ENCODE measurements around the gene SIN3B. TPM values are rescaled to one million over a fixed set of nuclear protein-coding genes. Genes with fewer than 3 reads are reported as not detected.

SIN3B gene
- total RNA-seq, 1 donor from 2014 or later = 34.6 TPM

DNA sequence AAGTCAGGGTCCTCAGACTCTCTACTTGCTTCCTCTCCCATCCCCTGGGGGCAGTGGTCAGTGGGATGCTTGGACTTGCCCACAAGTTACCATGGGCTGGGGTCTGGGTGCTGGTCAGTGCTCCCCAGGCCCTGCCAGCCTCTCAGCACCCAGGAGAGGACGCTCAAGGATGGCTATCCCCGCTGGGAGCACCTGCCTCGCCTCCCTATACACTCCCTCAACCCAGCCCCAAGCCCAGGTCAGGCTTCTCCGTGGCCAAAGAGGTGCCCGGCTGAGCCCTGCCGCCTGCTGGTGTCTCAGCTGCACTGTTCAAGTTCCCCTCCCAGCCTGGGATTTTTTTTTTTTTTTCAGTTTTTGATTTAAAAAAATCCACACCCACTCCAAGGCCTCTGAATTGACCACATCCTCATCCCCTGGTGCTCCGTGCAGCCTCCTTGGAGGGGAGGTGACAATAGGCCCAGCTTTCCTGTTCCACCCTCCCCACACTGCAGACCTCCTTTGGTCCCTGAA, 70.4 kb downstream of the SIN3B start:
- FAIRE-seq (no peak), DNase-seq (ENCODE audit: low spot score in 2 of 2) (no peak)

- no peak for FAIRE-seq
- DNase-seq (ENCODE audit: low spot score in 2 of 2) = peak in 1 of 2 donors; percentile 48
Measured at GRCh38 chr19:16901491-16902175, 72.4 kb downstream of the SIN3B start.

DNA sequence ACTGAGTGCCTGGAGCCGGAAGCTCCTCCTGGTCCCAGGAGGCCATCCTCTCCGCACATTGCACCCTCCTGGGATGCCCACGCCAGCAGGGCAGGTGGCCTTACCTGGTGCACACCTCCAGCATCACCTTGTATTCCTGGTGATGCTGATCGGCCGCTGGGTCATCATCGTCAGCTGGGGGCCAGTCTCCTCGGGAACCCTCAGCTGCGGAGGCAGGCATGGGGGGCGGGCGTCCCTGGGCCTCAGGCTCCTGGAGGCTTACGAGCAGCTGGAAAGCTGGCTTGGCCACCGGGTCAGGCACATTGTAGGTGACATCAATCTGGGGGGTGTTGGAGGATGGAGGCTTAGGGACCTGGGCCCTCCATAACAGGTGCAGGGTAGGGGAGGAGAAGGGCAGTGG, 73.3 kb downstream of the SIN3B start:
- DNase-seq (ENCODE audit: low spot score in 2 of 2) (no peak), FAIRE-seq (no peak)

DNA sequence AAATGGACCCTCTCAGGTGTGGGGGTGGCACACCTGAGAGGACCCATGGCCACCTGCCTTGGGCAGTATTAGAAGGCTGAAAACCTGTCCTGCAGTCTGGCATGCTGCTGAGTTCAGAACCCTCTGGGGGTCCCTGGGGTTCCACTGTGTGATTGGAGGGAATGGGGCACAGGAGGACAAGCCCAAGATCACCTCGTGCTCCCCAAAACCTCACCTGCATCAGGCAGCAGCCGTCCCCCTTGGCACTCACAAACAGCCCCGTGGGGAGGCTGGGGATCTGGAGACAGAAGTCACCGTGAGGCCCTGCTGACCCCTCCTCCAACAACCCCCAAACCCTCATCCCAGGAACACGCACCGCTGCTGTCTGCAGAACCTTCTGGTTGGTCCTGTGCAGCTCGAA, 74.1 kb downstream of the SIN3B start:
- DNase-seq (ENCODE audit: low spot score in 2 of 2) (no peak), FAIRE-seq (no peak)

DNA sequence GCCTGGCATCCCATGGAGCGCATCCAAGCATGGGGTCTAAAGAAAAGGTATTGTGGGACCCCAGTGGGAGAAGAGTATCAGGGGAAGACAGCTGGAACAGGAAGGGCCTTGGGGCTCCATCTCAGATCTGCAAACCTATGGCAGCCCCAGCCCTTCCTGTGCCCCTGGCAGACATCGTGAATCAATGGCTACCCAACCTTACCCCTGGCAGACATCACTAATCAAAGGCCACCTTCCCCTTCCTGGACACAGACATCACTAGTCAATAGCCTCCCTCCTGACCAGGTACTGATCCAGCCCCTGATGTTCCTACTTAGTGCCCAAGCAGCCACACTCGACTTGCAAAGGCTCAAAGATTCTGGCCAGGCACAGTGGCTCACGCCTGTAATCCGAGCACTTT, 75.4 kb downstream of the SIN3B start:
- DNase-seq (ENCODE audit: low spot score in 2 of 2) (no peak), FAIRE-seq (no peak)

DNA sequence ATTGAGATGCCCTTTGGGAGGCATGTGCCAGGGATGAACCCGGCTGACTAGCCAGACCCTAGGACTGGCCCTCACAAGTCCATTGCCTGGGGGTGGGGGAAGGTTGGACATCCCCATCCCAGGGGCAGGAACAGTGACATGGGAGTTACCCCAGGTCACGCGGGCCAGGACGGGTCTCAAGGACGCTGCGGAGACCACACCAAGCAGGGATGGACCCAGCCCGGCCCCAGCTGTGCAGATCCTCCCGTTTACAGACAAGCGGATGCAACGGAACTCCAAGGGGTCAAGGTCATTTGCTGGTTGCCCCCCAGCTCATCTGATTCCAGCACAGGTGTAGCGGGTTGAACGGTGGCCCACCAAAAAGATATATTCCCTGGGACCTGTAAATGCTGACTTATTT, 79.6 kb downstream of the SIN3B start:
- no peak for DNase-seq (ENCODE audit: low spot score in 2 of 2)
- FAIRE-seq = no peak

- FAIRE-seq (no peak), DNase-seq (ENCODE audit: low spot score in 2 of 2) (no peak)
Measured at GRCh38 chr19:16911046-16911445, 81.8 kb downstream of the SIN3B start.

- FAIRE-seq (no peak), DNase-seq (ENCODE audit: low spot score in 2 of 2) (no peak)
Measured at GRCh38 chr19:16912780-16913179, 83.6 kb downstream of the SIN3B start.

DNA sequence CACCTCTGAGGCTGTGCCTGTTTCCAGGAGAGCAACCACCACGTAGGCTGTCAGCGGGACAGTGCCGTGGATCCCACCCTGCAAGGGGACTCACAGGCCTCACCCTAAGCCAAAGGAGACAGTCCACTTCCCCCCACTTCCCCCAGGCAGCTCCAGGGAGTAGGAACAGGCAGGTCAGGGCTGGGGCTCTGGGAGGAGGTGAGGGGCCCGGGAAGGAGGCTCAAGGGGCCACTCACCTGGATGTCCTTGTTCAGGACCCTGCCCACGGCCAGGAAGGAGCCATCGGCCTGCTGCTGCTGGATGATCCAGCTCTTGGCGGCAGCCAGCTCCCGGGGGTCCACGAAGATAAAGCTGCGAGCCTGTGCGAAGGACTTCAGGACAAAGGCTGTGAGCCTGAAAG, 85.2 kb downstream of the SIN3B start:
- DNase-seq (ENCODE audit: low spot score in 2 of 2) (no peak), FAIRE-seq (no peak)

DNA sequence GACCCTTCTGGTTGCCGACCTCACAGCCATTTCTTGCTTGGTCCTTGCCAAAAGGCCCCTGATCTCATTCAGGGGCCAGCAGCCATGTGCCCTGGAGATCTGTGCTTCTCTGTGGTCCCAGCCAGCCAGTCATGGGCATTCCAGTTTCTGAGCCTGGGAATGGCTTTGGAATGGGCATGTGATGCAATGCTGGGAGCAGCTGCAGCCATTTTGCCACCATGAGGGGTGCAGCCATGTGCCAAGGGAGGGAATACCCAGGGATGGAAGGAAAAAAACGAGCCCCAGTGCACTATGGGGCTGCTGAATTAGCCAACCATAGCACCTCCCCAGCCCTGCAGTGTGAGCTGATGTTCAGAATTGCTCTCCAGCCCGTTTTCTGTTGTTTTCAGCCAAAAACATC, 85.9 kb downstream of the SIN3B start:
- no peak for FAIRE-seq
- no peak for DNase-seq (ENCODE audit: low spot score in 2 of 2)

DNA sequence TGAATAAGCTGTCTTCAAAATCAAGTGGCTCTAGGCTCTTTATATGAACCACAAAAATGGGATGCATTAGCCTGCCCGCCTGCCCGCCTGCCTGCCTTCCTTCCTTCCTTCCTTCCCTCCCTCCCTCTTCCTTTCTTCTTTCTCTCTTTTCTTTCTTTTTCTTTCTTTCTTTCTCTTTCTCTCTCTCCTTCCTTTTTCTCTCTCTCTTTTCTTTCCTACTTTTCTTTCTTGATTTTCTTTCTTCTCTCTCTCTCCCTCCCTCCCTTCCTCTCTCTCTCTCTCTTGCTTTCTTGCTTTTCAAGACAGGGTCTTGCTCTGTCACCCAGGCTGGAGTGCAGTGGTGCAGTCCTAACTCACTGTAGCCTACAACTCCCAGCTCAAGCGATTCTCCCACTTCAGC, 86.5 kb downstream of the SIN3B start:
- FAIRE-seq (no peak), DNase-seq (ENCODE audit: low spot score in 2 of 2) (no peak)

GRCh38 chr19:16917401-16917800, 88.2 kb downstream of the SIN3B start:
- FAIRE-seq (no peak), DNase-seq (ENCODE audit: low spot score in 2 of 2) (no peak)

- FAIRE-seq (no peak), DNase-seq (ENCODE audit: low spot score in 2 of 2) (no peak)
Measured at GRCh38 chr19:16919496-16919895, 90.3 kb downstream of the SIN3B start.

DNA sequence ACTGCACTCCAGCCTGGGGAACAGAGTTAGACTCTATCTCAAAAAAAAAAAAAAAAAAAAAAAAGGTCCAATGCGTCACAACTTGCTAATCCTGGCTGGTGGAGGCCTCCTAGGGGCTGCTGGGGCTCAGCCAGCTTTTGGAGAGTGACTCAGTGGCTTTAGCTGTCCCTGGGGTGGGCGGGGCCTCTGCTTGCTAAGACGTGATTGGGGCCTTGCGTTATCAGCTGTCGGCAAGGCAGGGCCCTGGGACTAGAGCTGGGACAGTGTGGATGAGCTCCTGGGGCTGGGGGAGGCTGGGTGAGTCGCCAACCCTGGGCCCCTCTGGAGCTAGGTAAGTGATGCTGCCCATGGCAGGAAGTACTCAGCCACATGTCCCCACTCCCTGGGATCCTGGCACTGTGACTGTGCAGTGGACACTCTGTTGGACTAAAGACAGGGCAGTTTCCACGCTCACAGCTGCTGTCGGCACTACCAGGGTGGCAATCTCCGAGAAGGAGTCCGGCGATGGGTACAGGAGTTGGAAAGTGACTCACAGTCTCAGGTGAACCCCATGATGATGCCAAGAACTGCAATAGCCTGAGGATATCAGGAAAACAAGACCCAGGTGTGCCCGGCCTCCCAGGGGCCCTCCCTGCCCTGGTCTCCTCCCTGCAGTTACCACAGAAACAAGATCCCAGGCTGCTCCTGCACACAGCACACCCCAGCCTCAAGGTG, 91.8 kb downstream of the SIN3B start:
- DNase-seq (ENCODE audit: low spot score in 2 of 2) (no peak), FAIRE-seq (no peak)

DNA sequence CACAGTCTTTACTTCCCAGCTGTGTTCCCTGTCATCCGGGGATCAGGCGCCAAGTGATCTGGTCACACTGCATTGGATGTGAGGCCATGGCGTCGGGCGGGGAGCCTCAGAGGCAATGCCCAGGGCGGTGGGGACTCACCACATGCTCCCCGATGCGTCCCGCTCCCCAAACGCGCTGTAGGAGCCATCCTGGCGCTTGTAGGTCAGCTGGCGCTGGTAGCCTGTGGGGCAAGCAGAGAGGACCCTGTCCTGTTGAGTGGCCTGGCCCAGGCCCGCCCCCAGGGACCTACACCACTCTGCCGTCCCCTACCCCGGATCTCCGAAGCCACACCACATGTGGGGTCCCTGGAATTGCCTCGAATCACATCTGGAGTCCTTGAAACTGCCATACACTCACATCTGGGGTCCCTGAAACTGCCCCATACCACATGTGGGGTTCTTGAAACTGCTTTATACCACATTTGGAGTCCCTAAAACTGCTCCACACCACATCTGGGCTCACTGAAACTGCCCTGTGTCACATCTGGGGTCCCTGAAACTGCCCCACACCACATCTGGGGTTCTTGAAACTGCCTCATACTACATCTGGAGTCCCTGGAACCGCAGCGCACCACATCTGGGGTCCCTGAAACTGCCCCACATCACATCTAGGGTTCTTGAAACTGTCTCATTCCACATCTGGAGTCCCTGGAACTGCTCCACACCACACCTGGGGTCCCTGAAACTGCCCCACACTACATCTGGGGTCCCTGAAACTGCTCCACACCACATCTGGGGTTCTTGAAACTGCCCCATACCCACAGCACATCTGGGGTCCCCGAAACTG, 92.8 kb downstream of the SIN3B start:
- DNase-seq (ENCODE audit: low spot score in 2 of 2) (no peak), FAIRE-seq (no peak)

- no peak for DNase-seq (ENCODE audit: low spot score in 2 of 2)
- no peak for FAIRE-seq
Measured at GRCh38 chr19:16922592-16922934, 93.4 kb downstream of the SIN3B start.

GRCh38 chr19:16922949-16923348, 93.8 kb downstream of the SIN3B start:
- DNase-seq (ENCODE audit: low spot score in 2 of 2) (no peak), FAIRE-seq (no peak)

DNA sequence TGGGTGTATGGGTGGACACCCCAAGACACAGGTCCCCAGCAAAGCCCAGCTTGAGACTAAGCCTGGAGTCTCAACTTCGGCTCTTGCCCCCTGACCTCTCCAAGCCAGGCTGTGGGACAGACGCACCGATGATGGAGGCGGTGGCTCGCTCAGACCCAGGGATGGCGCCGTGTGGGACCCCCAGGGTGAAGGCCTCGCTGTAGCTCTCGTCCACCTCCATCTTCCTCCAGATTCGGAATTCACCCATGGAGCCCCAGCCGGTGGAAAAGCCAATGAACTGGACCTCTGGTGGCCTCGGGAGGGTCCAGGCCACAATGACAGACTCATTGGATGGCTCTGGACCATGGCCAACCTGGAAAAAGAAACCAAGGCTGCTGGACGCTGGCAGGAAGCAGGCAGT, 98.7 kb downstream of the SIN3B start:
- DNase-seq (ENCODE audit: low spot score in 2 of 2) (no peak), FAIRE-seq (no peak)

- FAIRE-seq (no peak), DNase-seq (ENCODE audit: low spot score in 2 of 2) (no peak)
Measured at GRCh38 chr19:16928351-16928750, 99.2 kb downstream of the SIN3B start.

DNA sequence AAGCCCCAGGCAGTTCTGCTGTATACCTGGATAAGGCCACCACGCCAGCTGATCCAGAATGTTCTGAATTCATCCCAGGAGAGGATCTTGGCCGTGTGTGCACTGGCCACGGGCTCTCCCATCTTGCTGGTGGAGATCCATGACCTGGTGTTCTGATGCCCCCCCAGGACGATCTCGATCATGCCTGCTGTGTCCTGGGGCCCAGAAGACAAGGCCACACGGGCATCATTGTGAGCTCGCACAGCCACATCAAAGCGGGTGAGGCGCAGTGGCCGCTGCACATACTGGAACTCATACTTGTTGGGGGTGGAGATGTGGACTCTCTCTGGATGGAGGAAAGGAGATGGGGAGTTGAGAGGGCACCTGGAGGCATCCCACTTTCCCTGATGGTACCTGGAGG, 99.7 kb downstream of the SIN3B start:
- no peak for FAIRE-seq
- DNase-seq (ENCODE audit: low spot score in 2 of 2) = no peak

Measured in frontal cortex (tissue), 4 donors.